H1 (cell line): ENCODE measurements around the gene GNAS. TPM values are rescaled to one million over a fixed set of nuclear protein-coding genes. Genes with fewer than 3 reads are reported as not detected.

Source experiments
- CREB1 ChIP-seq: IDR thresholded peaks from 2 replicates; pipeline ENCODE4 v1.6.1; 2012; ENCODE audit warnings: inconsistent platforms
- POLR2AphosphoS5 ChIP-seq: IDR thresholded peaks from 2 replicates; pipeline ENCODE4 v1.6.1; 2011; ENCODE audit warnings: low read depth, low read length
- polyA plus RNA-seq, 7 experiments: library from polyadenylated mRNA; depleted of rRNA in 3 of 7; stranded (reverse) in 5 of 7; unstranded in 2 of 7; fragments of >200 nt in 5 of 7; fragments of 200-250 nt in 2 of 7; gene quantifications; 1 replicate in 5 of 7; 2 replicates in 1 of 7; 4 replicates in 1 of 7; pipeline versions ENCODE4 v1.2.1 to v1.2.3, GENCODE V29; 2011 to 2013; ENCODE audit warnings: missing spikeins in 2 of 7, mixed read lengths in 2 of 7
- total RNA-seq: library from RNA; stranded (reverse); fragmentation: NEBNext Ultra II Directional; extraction: Animal tissue kit (Norgen Biotek cat#: 25700); gene quantifications from 2 replicates; pipeline ENCODE4 v1.2.1, GENCODE V29; 2021

The GNAS gene
- total and polyA plus RNA-seq, 2 of the 8 experiments (the other 6 are each of a cell fraction or from before 2014, with no cell fraction given): 989 to 1,613 TPM

- TF ChIP-seq POLR2AphosphoS5: peak; percentile 25; the same call in 1 of the 2 replicates
- TF ChIP-seq CREB1: peak; percentile 30; the same call in 1 of the 2 replicates
These were observed 39.8 kb downstream of the GNAS start (continued) for GRCh38 chr20:58892141-58892931.
